HG02870 (cell line): ENCODE data around the gene TRIM62.

Experiments
- ATAC-seq: cut with Tn5 transposase; IDR thresholded peaks from one replicate; pipeline ENCODE4 v1.9.1; 2021; ENCODE audit warnings: mild to moderate bottlenecking, moderate library complexity; ENCODE audit not compliant: unreplicated experiment

Gene TRIM62

DNA sequence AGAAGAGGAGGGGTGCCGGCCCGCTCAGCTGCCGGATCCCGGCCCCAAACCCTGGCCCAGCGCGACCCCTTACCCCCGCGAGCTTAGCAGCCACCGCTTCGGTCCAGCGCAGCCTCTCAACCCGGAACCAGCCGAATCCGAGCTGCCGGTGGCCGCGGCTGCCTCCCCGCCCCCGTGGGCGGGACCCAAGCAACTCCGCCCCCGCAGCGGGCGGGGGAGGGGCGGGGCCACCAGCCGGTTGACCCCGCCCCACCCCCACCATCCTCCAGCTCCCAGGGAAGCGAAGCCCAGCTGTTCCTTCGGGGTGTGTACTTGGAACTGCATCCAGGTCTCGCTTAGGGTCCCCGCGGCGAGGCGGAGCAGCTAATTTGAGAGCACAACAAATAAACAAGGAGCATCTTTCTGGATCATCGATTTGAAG is at the start of gene TRIM62:
Gene TRIM62, minus strand, starts transcription at position 123 of the 421 bp plus-strand sequence. CDS start 611 bp downstream, outside the sequence.
- no peak for ATAC-seq

DNA sequence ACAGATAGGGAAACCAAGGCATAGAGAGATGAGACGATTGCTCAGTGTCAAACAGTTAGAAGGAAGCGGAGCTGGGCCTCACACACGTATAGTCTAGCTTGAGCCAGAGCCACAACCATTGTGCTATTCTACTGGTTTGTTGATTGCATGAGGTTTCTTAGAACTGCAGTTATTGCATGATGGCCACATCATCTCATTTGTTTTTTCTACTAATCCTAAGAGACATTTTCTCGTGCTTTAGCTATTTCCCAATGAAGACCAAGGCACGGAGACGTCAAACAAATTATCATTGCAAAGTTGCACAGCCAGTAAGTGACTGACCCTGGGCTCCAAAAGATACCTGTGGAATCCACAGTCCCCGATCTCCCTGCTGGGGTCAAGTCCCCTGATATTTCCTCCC is 49.3 kb upstream of the TRIM62 start:
- ATAC-seq = no peak

DNA sequence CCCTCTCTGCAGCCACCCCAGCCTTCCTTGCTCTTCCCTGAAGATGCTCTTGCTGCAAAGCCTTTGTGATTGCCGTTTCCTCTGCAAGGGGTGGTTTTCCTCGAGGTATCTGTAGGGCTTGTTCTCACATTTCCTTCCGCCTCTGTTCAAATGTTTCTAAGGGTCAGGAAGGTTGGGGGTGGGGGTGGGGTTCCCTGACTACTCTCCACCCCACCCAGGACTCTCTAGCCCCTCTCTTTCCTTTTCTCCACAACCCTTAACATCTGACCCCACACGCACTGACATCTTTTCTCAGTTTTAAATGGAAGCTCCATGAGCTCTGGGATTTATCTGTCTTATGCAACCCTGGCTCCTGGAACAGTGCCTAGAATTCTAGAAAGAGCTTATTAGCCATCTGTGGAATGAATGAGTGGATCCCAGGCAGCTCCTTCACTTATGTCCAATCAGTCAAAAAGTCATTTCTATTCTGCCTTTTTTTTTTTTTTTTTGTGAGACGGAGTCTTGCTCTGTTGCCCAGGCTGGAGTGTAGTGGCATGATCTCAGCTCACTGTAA is 47.2 kb upstream of the TRIM62 start:
- ATAC-seq = no peak

DNA sequence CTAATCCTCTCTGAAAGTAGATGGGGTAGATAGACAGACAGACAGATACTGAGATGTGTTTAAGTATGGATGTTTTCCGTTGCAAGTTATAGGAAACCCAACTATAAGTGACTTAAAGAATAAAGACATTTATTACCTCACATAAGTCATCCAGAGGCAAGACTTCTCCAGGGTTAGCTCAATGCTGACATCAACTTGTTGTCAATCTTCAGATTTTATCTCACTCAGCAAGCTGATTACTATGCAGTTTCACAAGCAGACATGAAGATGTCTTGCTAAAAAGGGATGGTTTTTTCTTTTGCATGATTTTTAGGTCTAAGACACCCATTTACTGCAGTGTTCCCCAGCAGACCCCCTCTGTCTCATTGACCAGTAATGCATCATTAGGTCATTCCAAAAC is 43.7 kb upstream of the TRIM62 start:
- no peak for ATAC-seq

DNA sequence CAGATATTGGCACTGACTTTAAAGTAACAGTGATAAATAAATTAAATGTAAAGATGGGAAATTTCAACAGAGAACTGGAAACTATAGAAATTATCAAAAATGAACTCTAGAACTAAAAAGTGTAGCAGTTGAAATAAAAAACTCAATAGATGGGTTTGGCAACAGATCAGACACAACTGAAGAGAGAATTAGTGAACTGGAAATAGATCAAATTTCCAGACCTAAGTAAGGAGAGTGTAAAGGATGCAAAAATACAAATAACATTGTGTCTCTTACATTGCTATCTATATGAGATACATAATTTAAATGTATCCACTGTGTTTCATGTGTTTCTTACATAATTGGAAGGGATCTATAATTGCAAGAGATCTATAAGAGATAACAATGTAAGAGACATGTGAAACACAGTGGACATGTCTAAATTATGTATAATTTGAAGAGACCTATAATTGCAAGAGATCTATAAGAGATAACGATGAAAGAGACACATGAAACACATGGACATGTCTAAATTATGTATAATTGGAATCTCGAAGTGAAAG is 42.4 kb upstream of the TRIM62 start:
- no peak for ATAC-seq

DNA sequence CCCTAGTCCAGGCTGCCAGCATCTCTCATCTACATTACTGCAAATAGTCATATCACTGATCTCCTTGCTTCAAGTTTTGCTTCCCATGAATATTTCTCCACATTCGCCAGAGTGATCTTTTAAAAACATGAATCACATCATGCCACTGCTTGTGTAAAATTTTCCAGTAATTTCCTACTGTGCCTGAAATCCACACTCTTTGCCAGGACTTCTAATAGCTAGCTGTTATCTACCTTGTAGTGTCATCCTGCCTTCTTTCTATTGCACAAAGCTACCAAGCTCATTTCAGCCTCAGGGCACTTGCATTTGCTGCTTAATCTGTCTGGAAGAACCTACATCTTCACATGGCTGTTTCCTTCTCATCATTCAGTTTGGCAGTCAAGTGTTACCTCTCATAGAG is 40.5 kb upstream of the TRIM62 start:
- no peak for ATAC-seq

DNA sequence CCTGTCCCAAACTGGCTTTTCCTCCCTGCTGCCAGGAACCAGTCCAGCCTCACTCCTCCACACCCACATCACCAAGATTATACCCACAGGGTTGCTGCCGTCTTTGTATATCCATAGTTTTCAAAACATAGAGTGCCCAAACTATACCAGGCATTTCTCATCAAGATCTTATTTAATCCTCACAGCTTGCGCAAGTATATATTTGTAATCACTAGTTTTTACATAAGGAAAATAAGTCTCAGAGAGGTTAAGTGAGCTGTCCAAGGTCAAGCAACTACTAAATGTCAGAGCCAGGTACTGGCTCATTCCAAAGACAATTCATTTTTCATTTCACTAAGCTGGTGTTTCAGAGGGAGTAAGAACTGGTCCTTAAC is 39.5 kb upstream of the TRIM62 start:
- no peak for ATAC-seq

DNA sequence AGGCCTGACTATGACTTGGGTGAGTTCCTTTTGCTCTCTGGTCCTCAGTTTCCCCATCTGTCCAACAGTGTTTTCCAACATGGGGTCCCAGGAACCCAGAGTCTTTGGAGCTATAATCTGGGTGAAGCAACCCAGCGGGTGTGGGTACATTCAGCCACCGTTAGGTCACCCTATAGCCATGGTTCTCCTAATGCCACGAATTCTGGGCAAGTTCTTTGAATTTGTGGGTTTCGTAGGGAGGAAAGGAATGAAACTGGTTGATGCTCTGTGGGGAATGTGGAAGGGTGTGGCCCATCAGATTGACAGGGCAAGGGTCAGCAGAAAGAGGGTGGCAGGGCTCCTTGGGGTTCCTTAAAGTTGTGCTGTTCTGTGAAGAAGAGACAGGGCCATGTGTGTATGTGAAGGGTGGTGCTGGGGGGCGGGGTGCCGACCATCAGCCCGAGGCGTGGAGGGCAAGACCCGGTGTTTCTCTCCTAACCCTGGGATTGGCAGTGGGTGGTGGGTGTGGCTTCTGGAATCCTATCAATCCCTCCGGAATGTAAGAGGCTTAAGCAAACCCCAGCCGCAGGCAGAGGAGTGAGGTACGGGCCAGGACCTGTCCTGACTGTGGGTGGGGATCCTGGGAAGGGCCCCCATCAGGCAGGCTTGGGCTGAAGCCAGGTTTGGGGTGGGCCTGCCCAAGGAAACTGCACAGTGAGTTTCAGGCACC is 39.0 kb upstream of the TRIM62 start:
- ATAC-seq = no peak

DNA sequence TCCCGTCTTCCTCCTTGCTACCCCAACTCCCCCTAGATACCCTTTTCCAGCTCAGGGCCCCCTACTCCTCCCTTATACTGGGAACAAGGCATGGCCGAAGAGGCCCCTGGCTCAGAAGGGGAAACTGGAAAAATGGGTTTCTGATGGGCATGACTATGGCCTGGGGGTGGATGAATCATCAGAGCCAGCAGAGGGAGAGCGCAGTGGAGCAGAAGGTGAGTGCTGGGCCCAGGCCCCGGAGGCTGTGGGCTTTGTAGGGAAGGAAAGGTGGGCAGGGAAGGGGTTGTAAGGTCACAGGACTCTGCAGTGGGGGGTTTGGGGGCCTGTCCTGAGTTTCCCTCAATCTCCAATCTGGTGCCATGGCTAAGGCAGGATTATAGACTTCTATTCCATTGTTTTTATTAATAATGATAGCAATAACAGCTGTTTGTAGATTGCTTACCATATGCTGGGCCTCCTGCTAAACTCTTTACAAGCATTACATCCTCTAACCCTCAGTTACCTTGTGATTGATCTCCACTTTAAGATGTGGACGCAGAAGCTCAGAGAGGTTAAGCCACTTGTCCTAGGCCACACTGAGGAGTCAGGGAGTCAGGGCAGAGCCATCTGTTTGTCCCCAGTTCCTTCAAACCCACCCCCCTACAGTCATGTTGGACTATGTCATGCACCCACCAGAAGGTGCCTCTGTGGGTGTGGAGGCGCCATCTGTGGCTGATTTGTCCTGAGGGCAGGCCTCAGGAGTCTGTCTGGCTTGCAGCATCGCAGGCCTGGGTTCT is 38.2 kb upstream of the TRIM62 start:
- no peak for ATAC-seq

DNA sequence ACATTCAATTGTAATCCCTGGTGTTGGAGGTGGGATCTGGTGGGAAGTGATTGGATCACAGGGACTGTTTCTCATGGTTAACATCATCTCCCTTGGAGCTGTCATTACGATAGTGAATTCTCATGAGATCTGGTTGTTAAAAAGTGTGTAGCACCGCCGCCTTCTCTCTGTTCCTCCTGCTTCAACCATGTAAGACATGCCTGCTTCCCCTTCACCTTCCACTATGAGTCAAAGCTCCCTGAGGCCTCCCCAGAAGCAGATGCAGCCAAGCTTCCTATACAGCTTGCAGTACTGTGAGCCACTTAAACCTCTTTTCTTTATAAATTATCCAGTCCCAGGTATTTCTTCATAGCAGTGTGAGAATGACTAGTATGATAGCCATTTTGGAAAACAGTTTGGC is 30.1 kb upstream of the TRIM62 start:
- no peak for ATAC-seq

DNA sequence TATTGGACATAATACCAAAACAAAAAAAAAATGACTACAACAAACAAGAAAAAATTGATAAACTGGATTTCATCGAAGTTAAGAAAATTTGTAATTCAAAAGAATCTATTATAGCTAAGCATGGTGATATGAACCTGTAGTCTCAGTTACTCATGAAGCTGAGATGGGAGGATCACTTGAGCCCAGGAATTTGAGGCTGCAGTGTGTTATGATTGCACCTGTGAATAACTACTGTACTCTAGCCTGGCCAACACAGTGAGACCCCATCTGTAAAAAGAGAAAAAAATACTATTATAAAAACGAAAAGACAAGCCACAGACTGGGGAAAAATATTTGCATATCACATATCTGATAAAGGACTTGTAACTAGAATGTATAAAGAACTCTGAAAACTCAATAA is 24.5 kb upstream of the TRIM62 start:
- no peak for ATAC-seq

DNA sequence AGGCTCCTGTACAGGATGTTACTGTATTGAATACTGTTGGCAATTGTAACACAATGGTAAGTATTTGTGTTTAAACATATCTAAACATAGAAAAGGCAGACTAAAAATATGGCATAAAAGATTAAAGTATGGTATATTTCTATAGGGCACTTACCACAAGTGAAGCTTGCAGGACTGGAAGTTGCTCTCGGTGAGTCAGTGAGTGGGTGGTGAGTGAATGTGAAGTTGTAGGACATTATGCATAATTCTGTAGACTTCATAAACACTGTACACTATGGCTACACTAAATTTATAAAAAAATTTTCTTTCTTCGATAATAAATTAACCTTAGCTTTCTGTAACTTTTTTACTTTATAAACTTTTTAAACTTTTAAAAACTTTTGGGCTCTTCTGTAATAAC is 13.7 kb upstream of the TRIM62 start:
- no peak for ATAC-seq

DNA sequence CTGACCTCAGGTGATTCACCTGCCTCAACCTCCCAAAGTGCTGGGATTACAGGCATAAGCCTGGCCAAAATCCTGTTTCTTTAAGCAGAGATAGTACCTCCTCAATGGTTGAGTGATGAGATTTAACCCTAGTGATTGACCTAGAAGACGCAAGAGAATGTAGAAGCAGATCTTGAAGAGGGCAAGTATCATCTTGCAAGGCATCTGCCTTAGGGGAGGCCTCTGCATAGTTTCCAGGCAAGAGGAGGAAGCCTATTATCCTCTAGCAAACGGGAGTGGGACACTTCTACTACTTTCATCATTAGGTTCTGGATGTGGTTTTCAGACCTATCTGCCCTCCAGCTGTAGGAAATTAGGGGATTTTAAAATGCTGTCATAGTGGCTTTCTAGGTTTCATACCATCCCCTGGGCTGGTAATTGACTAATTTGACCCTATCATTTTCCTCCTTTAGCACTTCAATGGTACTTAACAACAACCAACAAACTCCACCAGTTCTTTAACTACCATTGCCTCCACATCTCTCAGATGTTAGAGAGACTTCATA is 10.0 kb upstream of the TRIM62 start:
- no peak for ATAC-seq

DNA sequence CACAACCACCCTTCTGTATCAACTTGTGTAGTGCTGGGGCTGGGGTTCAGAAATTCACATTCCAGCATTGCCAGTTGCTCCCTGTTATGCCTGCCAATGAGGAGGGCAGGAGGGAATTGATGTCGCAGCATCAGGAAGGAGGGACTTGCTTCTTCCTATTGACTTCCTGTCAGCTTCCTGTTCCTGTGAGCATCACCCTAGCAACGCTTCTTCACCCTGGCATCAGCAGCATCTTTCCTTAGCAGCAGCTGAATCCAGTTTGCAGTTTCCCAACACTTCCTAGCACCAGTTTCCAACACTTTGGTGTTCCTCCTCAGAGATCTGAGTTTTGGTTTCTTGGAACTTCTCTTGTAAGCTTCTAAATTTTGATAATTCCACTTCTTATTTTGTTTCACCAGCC is 8.9 kb upstream of the TRIM62 start:
- ATAC-seq = no peak

DNA sequence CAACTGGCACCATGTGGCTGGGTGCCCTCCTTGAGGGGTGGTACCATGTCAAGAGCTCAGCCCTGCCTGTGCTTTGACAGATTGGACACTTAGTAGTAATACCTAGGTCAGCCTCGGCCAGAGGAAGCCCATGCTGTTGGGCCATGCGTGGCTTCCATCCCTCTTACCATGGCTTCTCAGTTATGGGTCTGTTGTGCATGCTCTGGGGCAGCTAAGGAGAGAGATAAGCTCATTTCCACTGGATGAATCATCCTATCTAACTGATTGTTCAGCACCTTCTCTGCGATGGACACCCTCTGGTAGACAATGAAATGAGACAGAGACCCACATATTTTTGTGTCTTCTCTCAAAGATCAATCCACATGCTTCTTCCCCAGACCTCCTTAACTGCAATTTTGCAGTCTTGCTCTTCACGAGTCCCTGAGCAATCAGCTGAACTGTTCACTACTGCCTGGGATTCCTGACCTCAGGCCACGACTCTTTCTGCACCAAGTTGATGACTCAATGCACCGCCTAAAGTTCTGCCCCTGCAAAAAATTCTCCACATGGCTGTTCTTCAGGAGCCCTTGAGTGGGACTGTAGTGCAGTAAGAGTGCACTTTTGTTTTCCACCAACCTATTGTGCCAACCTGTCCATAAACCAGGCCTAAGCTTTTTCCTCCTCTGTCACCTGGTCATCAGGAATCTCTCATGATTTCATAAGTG is 6.9 kb upstream of the TRIM62 start:
- ATAC-seq = no peak

DNA sequence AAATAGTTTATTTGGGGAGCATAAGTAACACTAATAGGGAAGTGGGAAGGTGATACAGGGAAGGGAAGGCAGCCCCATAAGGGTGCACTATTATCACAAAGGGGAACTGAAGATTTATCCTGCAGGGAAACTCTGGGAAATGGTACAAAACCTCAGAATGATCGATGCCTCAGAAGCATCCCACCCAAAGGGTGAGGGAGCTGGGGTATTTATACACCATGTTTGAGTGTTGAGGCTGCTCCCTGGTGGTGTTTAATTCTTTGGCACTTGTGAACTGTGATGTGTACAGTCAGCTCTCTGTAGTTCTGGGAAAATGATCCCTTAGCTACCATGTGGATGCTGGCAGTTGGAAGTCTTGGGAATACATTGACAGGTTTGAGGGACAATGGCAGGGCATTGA is 5.1 kb upstream of the TRIM62 start:
- no peak for ATAC-seq

DNA sequence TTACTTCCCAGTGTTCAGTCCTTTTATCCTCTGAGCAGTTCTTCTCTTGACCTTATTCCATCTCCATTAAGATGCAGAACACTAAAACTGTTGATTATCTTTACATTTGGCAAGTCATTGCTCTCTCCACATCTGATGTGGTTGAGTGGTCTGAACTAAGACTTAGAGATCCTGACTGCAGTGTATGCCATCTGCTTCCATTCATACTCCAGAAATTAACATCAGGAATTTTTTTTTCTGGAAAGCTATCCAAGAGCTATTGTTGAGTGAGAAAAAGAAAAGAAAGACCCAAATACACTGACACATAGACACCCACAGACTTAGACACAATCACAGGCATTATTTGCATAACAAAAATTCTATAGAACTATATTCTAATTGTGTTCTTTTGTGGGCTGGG is 3.7 kb upstream of the TRIM62 start:
- ATAC-seq = no peak

DNA sequence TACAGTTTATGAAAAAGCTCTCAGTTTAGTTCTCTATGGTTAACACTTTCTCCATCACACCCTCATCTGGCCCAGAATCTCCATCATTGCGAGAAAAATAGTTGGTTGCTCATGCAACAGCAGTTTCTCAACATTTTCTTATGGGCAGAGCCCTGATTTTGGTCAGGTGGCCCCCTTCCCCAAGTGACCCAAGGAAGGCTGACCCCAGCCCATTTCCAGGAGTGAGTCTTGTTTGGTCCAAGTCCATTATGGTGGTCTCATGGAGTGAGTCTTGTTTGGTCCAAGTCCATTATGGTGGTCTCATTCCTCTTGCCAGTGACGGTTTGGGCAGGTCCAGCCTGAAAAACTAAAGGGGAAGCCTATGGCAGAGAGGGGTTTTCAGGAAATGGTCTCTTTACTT is 1.5 kb upstream of the TRIM62 start:
- ATAC-seq = no peak

DNA sequence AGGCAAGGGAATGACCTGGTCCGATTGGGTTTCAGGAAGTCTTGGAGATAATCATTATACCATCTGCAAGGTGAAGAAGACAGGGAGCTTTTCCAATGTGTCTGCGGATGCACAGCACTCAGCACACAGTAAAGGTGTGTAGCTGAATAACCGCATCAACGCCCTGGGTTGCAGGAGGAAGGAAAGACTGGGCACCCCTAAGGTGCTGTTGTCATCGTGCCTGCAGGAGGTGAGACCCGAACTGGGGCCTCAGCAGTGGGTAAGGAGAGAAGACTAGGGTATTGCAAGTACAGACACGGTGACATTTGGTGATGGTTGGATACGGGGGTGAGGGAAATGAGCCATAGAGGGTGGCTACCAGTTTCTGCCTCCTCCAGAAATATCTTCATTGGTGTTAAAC is 1.1 kb upstream of the TRIM62 start:
- ATAC-seq = no peak

DNA sequence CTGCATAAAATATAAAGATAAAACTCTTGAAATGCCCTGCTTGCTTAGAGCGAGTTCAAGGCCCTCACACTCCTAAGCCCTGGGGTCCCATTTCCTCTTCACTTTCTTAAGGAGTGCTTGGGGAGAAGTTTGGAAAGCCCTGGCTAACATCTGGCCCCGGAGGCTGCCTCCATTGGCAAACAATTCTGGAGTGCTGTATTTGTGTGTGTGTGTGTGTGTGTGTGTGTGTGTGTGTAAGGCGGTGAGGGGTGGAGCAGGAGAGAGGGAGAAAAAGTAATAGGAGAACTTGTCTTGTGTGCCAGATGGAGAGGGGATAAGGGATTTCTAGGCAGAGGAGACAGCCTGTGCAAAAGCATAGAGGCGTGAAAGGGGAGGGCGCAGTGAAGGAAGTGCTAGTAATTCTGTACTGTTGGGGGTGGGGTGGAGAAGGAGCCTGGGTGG is 578 bp upstream of the TRIM62 start:
- no peak for ATAC-seq
